Glutamatergic neuron (in vitro differentiated cells): ENCODE data around the gene FAM118A. TPM values are rescaled to one million over a fixed set of nuclear protein-coding genes. Genes with fewer than 3 reads are reported as not detected.

Experiments used
- DNase-seq: peaks from one replicate; pipeline ENCODE4 v3.0.0; 2022
- H3K27ac Mint-ChIP-seq: one replicate; pipeline ENCODE4 v1.8.0; 2020; ENCODE audit warnings: mild to moderate bottlenecking, mixed read lengths, inconsistent platforms; ENCODE audit not compliant: unreplicated experiment
- H3K27me3 Mint-ChIP-seq: one replicate; pipeline ENCODE4 v1.8.0; 2020; ENCODE audit warnings: mild to moderate bottlenecking, moderate library complexity, mixed read lengths, inconsistent platforms; ENCODE audit not compliant: unreplicated experiment
- H3K36me3 Mint-ChIP-seq: one replicate; pipeline ENCODE4 v1.8.0; 2020; ENCODE audit warnings: mild to moderate bottlenecking, mixed read lengths, inconsistent platforms; ENCODE audit not compliant: unreplicated experiment
- H3K4me1 Mint-ChIP-seq: one replicate; pipeline ENCODE4 v1.8.0; 2020; ENCODE audit warnings: mild to moderate bottlenecking, low read depth, mixed read lengths, inconsistent platforms; ENCODE audit not compliant: unreplicated experiment
- H3K4me3 Mint-ChIP-seq: one replicate; pipeline ENCODE4 v1.8.0; 2020; ENCODE audit warnings: mild to moderate bottlenecking, mixed read lengths, inconsistent platforms; ENCODE audit not compliant: unreplicated experiment
- H3K9me3 Mint-ChIP-seq: one replicate; pipeline ENCODE4 v1.8.0; 2020; ENCODE audit warnings: mild to moderate bottlenecking, moderate library complexity, mixed read lengths, inconsistent platforms; ENCODE audit not compliant: unreplicated experiment
- total RNA-seq: library from RNA; stranded (reverse); fragmentation: NEBNext Ultra II Directional; extraction: Animal tissue kit (Norgen Biotek cat#: 25700); gene quantifications from one replicate; pipeline ENCODE4 v1.2.1, GENCODE V29; 2021; ENCODE audit not compliant: unreplicated experiment
- TF ChIP-seq, protein P1 (sequence below): fragments of 200-600 bp; sonication (generic); IDR thresholded peaks from one replicate; pipeline ENCODE4 v1.5.0; 2021; ENCODE audit not compliant: partially characterized antibody, unreplicated experiment

FAM118A gene
- total RNA-seq, 1 donor from 2014 or later: 28.0 TPM

DNA sequence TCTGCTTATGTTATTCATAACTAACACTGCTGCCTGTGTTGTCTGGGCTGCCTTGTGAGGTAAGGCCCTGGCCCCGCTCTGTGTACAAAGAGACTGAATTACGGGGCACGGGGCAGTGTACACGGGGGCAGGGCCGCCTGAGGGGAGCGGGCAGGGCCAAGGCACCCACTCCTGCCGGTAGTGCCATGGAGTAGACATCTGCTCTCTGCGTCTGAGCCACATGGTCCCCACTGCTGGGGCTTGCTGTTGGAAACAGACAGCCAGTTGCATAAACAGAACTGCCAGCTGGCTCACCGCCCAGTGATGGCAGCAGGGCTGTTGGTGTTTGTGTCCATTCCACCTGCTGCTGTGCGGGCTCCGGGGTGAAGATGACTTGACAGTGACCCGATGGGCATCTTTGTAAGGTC lies 19.8 kb downstream of the FAM118A start:
- TF ChIP-seq, protein P1, sequence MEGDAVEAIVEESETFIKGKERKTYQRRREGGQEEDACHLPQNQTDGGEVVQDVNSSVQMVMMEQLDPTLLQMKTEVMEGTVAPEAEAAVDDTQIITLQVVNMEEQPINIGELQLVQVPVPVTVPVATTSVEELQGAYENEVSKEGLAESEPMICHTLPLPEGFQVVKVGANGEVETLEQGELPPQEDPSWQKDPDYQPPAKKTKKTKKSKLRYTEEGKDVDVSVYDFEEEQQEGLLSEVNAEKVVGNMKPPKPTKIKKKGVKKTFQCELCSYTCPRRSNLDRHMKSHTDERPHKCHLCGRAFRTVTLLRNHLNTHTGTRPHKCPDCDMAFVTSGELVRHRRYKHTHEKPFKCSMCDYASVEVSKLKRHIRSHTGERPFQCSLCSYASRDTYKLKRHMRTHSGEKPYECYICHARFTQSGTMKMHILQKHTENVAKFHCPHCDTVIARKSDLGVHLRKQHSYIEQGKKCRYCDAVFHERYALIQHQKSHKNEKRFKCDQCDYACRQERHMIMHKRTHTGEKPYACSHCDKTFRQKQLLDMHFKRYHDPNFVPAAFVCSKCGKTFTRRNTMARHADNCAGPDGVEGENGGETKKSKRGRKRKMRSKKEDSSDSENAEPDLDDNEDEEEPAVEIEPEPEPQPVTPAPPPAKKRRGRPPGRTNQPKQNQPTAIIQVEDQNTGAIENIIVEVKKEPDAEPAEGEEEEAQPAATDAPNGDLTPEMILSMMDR: no peak
- H3K4me3 Mint-ChIP-seq: peak overlapping the region; percentile 57
- peak; percentile 69 for DNase-seq
- H3K27ac Mint-ChIP-seq: peak overlapping the region; percentile 98
- H3K9me3 Mint-ChIP-seq: peaks cover 16% of the 10 kb centered on the region
- peaks cover 14% of the 10 kb centered on the region for H3K4me1 Mint-ChIP-seq
- H3K36me3 Mint-ChIP-seq: peaks cover 7% of the 10 kb centered on the region
- H3K27me3 Mint-ChIP-seq: peaks cover 11% of the 10 kb centered on the region

DNA sequence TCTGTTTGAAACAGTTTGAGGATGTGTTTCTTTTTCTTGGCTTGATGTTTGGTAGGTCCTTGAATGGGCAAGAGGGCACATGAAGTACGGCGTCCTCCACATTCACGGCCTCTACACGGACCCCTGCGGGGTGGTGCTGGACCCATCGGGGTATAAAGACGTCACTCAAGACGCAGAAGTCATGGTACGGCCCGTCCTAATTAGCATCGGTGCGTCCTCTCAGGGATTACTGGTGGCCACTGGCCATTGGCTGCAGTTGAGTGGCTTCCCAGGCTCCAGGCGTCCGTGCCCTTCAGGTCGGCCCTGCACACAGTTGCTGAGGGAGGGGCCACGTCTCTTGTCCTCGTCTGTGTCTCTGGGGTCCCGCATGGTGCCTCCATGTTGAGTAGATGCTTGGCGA lies 20.8 kb downstream of the FAM118A start:
- Mint-ChIP-seq H3K9me3 (peaks cover 16% of the 10 kb centered on the region), H3K27me3 (peaks cover 9% of the 10 kb centered on the region), H3K27ac (peak overlapping the region; percentile 98), H3K4me1 (peaks cover 12% of the 10 kb centered on the region), H3K36me3 (peaks cover 1% of the 10 kb centered on the region), H3K4me3 (no peak overlapping the region)
- TF ChIP-seq, protein P1: no peak
- no peak for DNase-seq

DNA sequence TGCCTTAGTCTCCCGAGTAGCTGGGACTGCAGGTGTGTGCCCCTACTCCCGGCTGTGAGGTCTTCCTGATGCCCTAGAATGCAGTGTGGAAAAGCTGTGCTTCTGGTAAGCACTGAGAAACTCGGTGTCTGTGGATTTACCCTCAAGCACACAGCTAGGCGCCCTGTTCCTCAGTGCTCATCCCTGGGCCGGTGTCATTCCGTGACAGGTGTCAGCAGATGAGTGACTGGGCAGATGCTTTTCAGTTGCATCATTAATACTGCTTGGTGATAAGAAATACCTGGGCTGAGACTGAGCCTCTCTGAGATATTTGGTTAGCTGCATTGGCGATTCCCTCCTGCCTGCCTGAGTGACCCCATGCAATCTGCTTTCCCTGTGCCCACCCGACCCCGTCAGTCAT lies 21.8 kb downstream of the FAM118A start:
- TF ChIP-seq, protein P1: no peak
- H3K4me1 Mint-ChIP-seq: peaks cover 12% of the 10 kb centered on the region
- H3K27ac Mint-ChIP-seq: peak overlapping the region; percentile 33
- peaks cover 16% of the 10 kb centered on the region for H3K9me3 Mint-ChIP-seq
- DNase-seq: no peak
- H3K36me3 Mint-ChIP-seq: no peaks in the 10 kb centered on the region
- H3K4me3 Mint-ChIP-seq: no peak overlapping the region
- peaks cover 9% of the 10 kb centered on the region for H3K27me3 Mint-ChIP-seq

DNA sequence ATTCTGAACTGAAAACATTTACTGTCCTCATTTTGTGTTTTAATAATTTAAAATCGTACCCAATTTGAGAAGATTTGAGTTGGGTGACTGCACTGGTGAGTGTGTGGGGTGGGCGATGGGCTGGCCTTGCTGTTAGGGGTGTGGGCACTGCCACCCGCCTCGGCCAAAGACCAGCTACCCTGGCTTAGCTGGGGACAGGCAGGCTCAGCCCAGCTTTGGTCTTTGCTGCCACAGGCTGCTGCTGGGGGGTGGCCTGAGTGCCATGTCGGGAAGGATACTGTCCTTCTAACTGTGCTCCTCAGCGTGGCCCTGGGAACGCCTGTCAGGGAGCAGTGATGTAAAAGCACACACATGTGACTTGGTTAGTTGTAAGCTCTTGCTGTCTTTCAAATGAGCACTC lies 22.3 kb downstream of the FAM118A start:
- no peak for DNase-seq
- H3K36me3 Mint-ChIP-seq: no peaks in the 10 kb centered on the region
- peaks cover 9% of the 10 kb centered on the region for H3K27me3 Mint-ChIP-seq
- peaks cover 12% of the 10 kb centered on the region for H3K4me1 Mint-ChIP-seq
- no peak overlapping the region for H3K4me3 Mint-ChIP-seq
- TF ChIP-seq, protein P1: no peak
- peak overlapping the region; percentile 33 for H3K27ac Mint-ChIP-seq
- H3K9me3 Mint-ChIP-seq: peaks cover 16% of the 10 kb centered on the region

DNA sequence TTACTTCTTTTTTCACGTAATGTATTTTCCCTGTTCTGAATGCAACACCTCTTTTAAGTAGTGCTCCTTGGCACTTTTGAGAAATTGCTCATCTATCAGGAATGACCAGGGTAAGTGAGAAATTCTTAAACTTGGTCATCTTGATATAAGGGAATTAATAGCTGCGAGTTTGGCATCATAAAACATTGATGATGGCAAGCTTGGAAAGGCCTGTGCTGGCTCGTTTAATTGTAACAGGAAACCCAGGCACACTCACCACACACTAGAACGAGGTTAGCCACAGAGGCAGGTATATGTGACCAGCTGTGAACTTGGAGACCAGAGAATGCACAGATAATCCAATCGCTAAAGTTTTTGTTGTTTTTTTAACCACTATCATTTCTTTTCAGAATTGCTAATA lies 24.3 kb downstream of the FAM118A start:
- H3K9me3 Mint-ChIP-seq: peaks cover 13% of the 10 kb centered on the region
- DNase-seq: no peak
- TF ChIP-seq, protein P1: no peak
- no peaks in the 10 kb centered on the region for H3K36me3 Mint-ChIP-seq
- H3K27ac Mint-ChIP-seq: no peak overlapping the region
- no peak overlapping the region for H3K4me3 Mint-ChIP-seq
- H3K27me3 Mint-ChIP-seq: peaks cover 9% of the 10 kb centered on the region
- H3K4me1 Mint-ChIP-seq: peaks cover 12% of the 10 kb centered on the region
